ENCODE results near the gene FAM181A.

FAM181A gene

GRCh38 chr14:93926873-93927799 is at the start of gene FAM181A:
Gene FAM181A, plus strand, starts transcription at chr14:93927344. Its CDS starts 942 bp downstream, at chr14:93928286.
- no peak for DNase-seq

GRCh38 chr14:93878212-93878611 is 48.9 kb upstream of the FAM181A start:
- DNase-seq: no peak

GRCh38 chr14:93878871-93879270 is 48.3 kb upstream of the FAM181A start:
- DNase-seq: no peak

- no peak for DNase-seq
Observed at GRCh38 chr14:93879362-93879983, 47.7 kb upstream of the FAM181A start.

GRCh38 chr14:93880021-93880820 is 46.9 kb upstream of the FAM181A start:
- DNase-seq: no peak

GRCh38 chr14:93884950-93885349 is 42.2 kb upstream of the FAM181A start:
- no peak for DNase-seq

- no peak for DNase-seq
Observed at GRCh38 chr14:93888995-93889394, 38.1 kb upstream of the FAM181A start.

- no peak for DNase-seq
Observed at GRCh38 chr14:93889739-93890483, 37.2 kb upstream of the FAM181A start.

- no peak for DNase-seq
Observed at GRCh38 chr14:93891756-93892504, 35.2 kb upstream of the FAM181A start.

- no peak for DNase-seq
Observed at GRCh38 chr14:93892505-93892839, 34.7 kb upstream of the FAM181A start.

- DNase-seq: peak; percentile 43
Observed at GRCh38 chr14:93892923-93893558, 34.1 kb upstream of the FAM181A start.

- DNase-seq: no peak
Observed at GRCh38 chr14:93893661-93894261, 33.4 kb upstream of the FAM181A start.

- DNase-seq: no peak
Observed at GRCh38 chr14:93895023-93895604, 32.0 kb upstream of the FAM181A start.

- DNase-seq: no peak
Observed at GRCh38 chr14:93897476-93897845, 29.7 kb upstream of the FAM181A start.

- DNase-seq: no peak
Observed at GRCh38 chr14:93898081-93898611, 29.0 kb upstream of the FAM181A start.

GRCh38 chr14:93898731-93899130 is 28.4 kb upstream of the FAM181A start:
- DNase-seq: no peak

- no peak for DNase-seq
Observed at GRCh38 chr14:93901813-93902212, 25.3 kb upstream of the FAM181A start.

- no peak for DNase-seq
Observed at GRCh38 chr14:93902619-93903307, 24.4 kb upstream of the FAM181A start.

- no peak for DNase-seq
Observed at GRCh38 chr14:93903342-93904184, 23.6 kb upstream of the FAM181A start.
